Spleen (tissue), 11 donors: ENCODE measurements around the gene CYP3A5. TPM values are rescaled to one million over a fixed set of nuclear protein-coding genes. Genes with fewer than 3 reads are reported as not detected.

Experiments
- DNase-seq: peaks from one replicate; pipeline ENCODE4 v3.0.0-alpha.2; 2020
- H3K27ac ChIP-seq, 8 donors: fragments of 200-600 bp; sonication (generic) in 7 of 8; 1 replicate in 4 of 8; 2 replicates in 4 of 8; pipeline versions ENCODE4 v1.5.0 to v1.8.0; 2016 to 2021; ENCODE audit warnings: inconsistent platforms in 4 of 8, mild to moderate bottlenecking in 4 of 8, moderate library complexity in 1 of 8
- H3K27me3 ChIP-seq, 7 donors: fragments of 200-600 bp; sonication (generic) in 6 of 7; replicated peaks in 1 of 7; 1 replicate in 4 of 7; 2 replicates in 3 of 7; pipeline versions ENCODE4 v1.5.0 to v1.8.0; 2016 to 2021; ENCODE audit warnings: inconsistent platforms in 3 of 7, mild to moderate bottlenecking in 1 of 7
- H3K36me3 ChIP-seq, 6 donors: fragments of 200-600 bp; sonication (generic) in 5 of 6; 1 replicate in 4 of 6; 2 replicates in 2 of 6; pipeline versions ENCODE4 v1.5.0 to v1.8.0; 2016 to 2021; ENCODE audit warnings: inconsistent platforms in 2 of 6
- H3K4me1 ChIP-seq, 6 donors: fragments of 200-600 bp; sonication (generic) in 5 of 6; 1 replicate in 3 of 6; 2 replicates in 3 of 6; pipeline versions ENCODE4 v1.5.0 to v1.8.0; 2016 to 2021; ENCODE audit warnings: inconsistent platforms in 3 of 6
- H3K4me3 ChIP-seq, 8 donors: fragments of 200-600 bp; sonication (generic) in 7 of 8; 1 replicate in 4 of 8; 2 replicates in 4 of 8; pipeline versions ENCODE4 v1.5.0 to v1.8.0; 2016 to 2021; ENCODE audit warnings: inconsistent platforms in 4 of 8, mild to moderate bottlenecking in 4 of 8, moderate library complexity in 2 of 8
- H3K9me3 ChIP-seq, 8 donors: fragments of 200-600 bp; sonication (generic) in 7 of 8; 1 replicate in 4 of 8; 2 replicates in 4 of 8; pipeline versions ENCODE4 v1.5.0 to v1.8.0; 2016 to 2021; ENCODE audit warnings: inconsistent platforms in 4 of 8
- CTCF ChIP-seq, 11 experiments: fragments of 200-600 bp in 7 of 11; fragments of 450-650 bp in 4 of 11; sonication (generic) in 4 of 11; IDR thresholded peaks in 8 of 11; conservative IDR thresholded peaks in 3 of 11; 1 replicate in 7 of 11; 2 replicates in 4 of 11; pipeline versions ENCODE4 v1.4.0 to v1.8.0; 2016 to 2021; ENCODE audit warnings: antibody characterized with exemption in 11 of 11, inconsistent platforms in 4 of 11, mild to moderate bottlenecking in 1 of 11
- POLR2A ChIP-seq, 3 donors: fragments of 450-650 bp; IDR thresholded peaks; one replicate each; pipeline ENCODE4 v1.5.1; 2017; ENCODE audit warnings: antibody characterized with exemption in 3 of 3, mild to moderate bottlenecking in 1 of 3
- POLR2AphosphoS5 ChIP-seq, 3 donors: sonication (generic); formaldehyde crosslinking; IDR thresholded peaks; one replicate each; pipeline ENCODE4 v1.5.1; 2017; ENCODE audit warnings: antibody characterized with exemption in 3 of 3
- WGBS, 5 donors: extraction: QIAGEN DNeasy Blood & Tissue Kit in 3 of 5; methylation state at CpG; one replicate each; pipeline versions ENCODE4 v1.1.5 to v1.1.7; 2013 to 2018; 5-methylcytosine and 5-hydroxymethylcytosine counted together
- intact Hi-C: fragments of 100-400 bp; cut with DNase I; formaldehyde crosslinking; loops from one replicate; pipeline ENCODE4 v1.15.0; 2023; ENCODE audit warnings: low total_unique reads
- polyA plus RNA-seq, 3 donors: library from polyadenylated mRNA; stranded (reverse); fragments of 200-250 nt; gene quantifications; one replicate each; pipeline ENCODE4 v1.2.1, GENCODE V29; 2013
- total RNA-seq, 7 donors: library from RNA; depleted of rRNA in 3 of 7; stranded (reverse); fragments of >200 nt in 3 of 7; fragmentation: NEBNext Ultra II Directional in 4 of 7; extraction: Animal tissue kit (Norgen Biotek cat#: 25700) in 4 of 7; gene quantifications; one replicate each; pipeline versions ENCODE4 v1.1.0 to v1.2.1, GENCODE V29; 2016 to 2021
- donor health status: healthy with polysubstance abuse.
- donor health status: DM: no; HTN: no; CAD: no; lungs with moderate emphysema.
- donor health status: DM: no; HTN: no; CAD: no.
- donor health status: Bipolar disorder and iron deficiency.
- donor health status: healthy.
- donor health status: DM: no; HTN: no; CAD: no.
- donor health status: DM: yes; HTN: yes; CAD: no.

Gene CYP3A5
- total and polyA plus RNA-seq, 10 donors: 0.09 to 0.10 TPM; not detected in 8

- Histone ChIP-seq H3K9me3 (no peaks in the 10 kb centered on the region), H3K27ac (no peak overlapping the region), H3K4me3 (no peak overlapping the region), H3K4me1 (no peaks in the 10 kb centered on the region), H3K36me3 (no peaks in the 10 kb centered on the region), H3K27me3 (no peaks in the 10 kb centered on the region)
- intact Hi-C loops: no loop called here
- no peak for DNase-seq
- TF ChIP-seq CTCF (IDR thresholded peaks at IDR 0.05 in 8 of 11, conservative IDR thresholded peaks at IDR 0.05 in 3 of 11) (no peak), POLR2A (IDR thresholded peaks at IDR 0.05) (no peak), POLR2AphosphoS5 (IDR thresholded peaks at IDR 0.05) (no peak)
- 71 to 85% (median 82%) methylated on average over 8 to 9 of the region's 9 CpGs for WGBS, 5 donors
Measured at GRCh38 chr7:99607548-99607947, 72.2 kb downstream of the CYP3A5 start.

GRCh38 chr7:99606531-99606930 is 73.3 kb downstream of the CYP3A5 start:
- no peaks in the 10 kb centered on the region for H3K27me3 ChIP-seq
- H3K4me3 ChIP-seq: no peak overlapping the region
- no peaks in the 10 kb centered on the region for H3K4me1 ChIP-seq
- no peaks in the 10 kb centered on the region for H3K36me3 ChIP-seq
- H3K9me3 ChIP-seq: no peaks in the 10 kb centered on the region
- no peak overlapping the region for H3K27ac ChIP-seq
- intact Hi-C loops: no loop called here
- no peak for DNase-seq
- 74 to 91% (median 78%) methylated on average over 8 of the region's 8 CpGs for WGBS, 5 donors
- TF ChIP-seq POLR2AphosphoS5 (IDR thresholded peaks at IDR 0.05) (no peak), POLR2A (IDR thresholded peaks at IDR 0.05) (no peak), CTCF (IDR thresholded peaks at IDR 0.05 in 8 of 11, conservative IDR thresholded peaks at IDR 0.05 in 3 of 11) (no peak)

- DNase-seq: no peak
- Histone ChIP-seq H3K27ac (no peak overlapping the region), H3K27me3 (no peaks in the 10 kb centered on the region), H3K4me1 (no peaks in the 10 kb centered on the region), H3K9me3 (no peaks in the 10 kb centered on the region), H3K4me3 (no peak overlapping the region), H3K36me3 (no peaks in the 10 kb centered on the region)
- TF ChIP-seq CTCF (IDR thresholded peaks at IDR 0.05 in 8 of 11, conservative IDR thresholded peaks at IDR 0.05 in 3 of 11): no peak
- no peak for TF ChIP-seq POLR2A (IDR thresholded peaks at IDR 0.05)
- TF ChIP-seq POLR2AphosphoS5 (IDR thresholded peaks at IDR 0.05): no peak
- WGBS, 5 donors: 93 to 95% (median 94%) methylated on average over 7 of the region's 7 CpGs
- intact Hi-C loops: no loop called here
Measured at GRCh38 chr7:99605527-99605926, 74.3 kb downstream of the CYP3A5 start.

GRCh38 chr7:99601656-99602310 is 78.0 kb downstream of the CYP3A5 start:
- no peak for TF ChIP-seq POLR2A (IDR thresholded peaks at IDR 0.05)
- Histone ChIP-seq H3K4me1 (no peaks in the 10 kb centered on the region), H3K36me3 (no peaks in the 10 kb centered on the region), H3K4me3 (no peak overlapping the region), H3K27ac (no peak overlapping the region), H3K9me3 (no peaks in the 10 kb centered on the region), H3K27me3 (no peaks in the 10 kb centered on the region)
- DNase-seq: no peak
- WGBS, 5 donors: 70 to 81% (median 78%) methylated on average over 7 of the region's 7 CpGs
- intact Hi-C loops: no loop called here
